CD14-positive monocyte (primary cell): ENCODE results near the gene MAP7. TPM values are rescaled to one million over a fixed set of nuclear protein-coding genes. Genes with fewer than 3 reads are reported as not detected.

Experiments used
- DNase-seq, 3 donors: peaks; one replicate each; pipeline ENCODE4 v3.0.0-alpha.2; 2011 to 2022
- H2AFZ ChIP-seq: 2 replicates; pipeline ENCODE4 v1.6.0; 2012; ENCODE audit warnings: mild to moderate bottlenecking, low read depth, low read length, inconsistent platforms; ENCODE audit not compliant: insufficient read depth, poor library complexity, severe bottlenecking
- H3K27ac ChIP-seq, 2 donors: 1 replicate in 1 of 2; 2 replicates in 1 of 2; pipeline ENCODE4 v1.5.1; 2012 to 2013; ENCODE audit warnings: low read length in 2 of 2, control low read depth in 1 of 2, inconsistent platforms in 1 of 2, low read depth in 1 of 2, mild to moderate bottlenecking in 1 of 2
- H3K27me3 ChIP-seq, 2 donors: one replicate each; pipeline versions ENCODE4 v1.6.0 to v1.6.1; 2011 to 2013; ENCODE audit warnings: low read length in 2 of 2; ENCODE audit not compliant: control insufficient read depth in 2 of 2, insufficient read depth in 2 of 2
- H3K36me3 ChIP-seq, 2 donors: replicated peaks in 1 of 2; 1 replicate in 1 of 2; 2 replicates in 1 of 2; pipeline versions ENCODE4 v1.5.1 to v1.6.1; 2012 to 2013; ENCODE audit warnings: low read length in 2 of 2, control low read depth in 1 of 2, inconsistent platforms in 1 of 2, mild to moderate bottlenecking in 1 of 2; ENCODE audit not compliant: insufficient read depth in 2 of 2, control insufficient read depth in 1 of 2
- H3K4me1 ChIP-seq, 2 donors: 1 replicate in 1 of 2; 2 replicates in 1 of 2; pipeline versions ENCODE4 v1.5.1 to v1.6.1; 2012 to 2013; ENCODE audit warnings: low read length in 2 of 2, control low read depth in 1 of 2, inconsistent platforms in 1 of 2, mild to moderate bottlenecking in 1 of 2, moderate library complexity in 1 of 2; ENCODE audit not compliant: insufficient read depth in 2 of 2, control insufficient read depth in 1 of 2
- H3K4me2 ChIP-seq: replicated peaks from 2 replicates; pipeline ENCODE3; 2012; ENCODE audit warnings: low read length, moderate library complexity, mild to moderate bottlenecking; ENCODE audit not compliant: poor library complexity, severe bottlenecking; ENCODE audit errors: extremely low read depth
- H3K4me3 ChIP-seq, 3 experiments: fragments of 200-600 bp in 1 of 3; sonication (generic) in 1 of 3; replicated peaks in 1 of 3; 1 replicate in 2 of 3; 2 replicates in 1 of 3; pipeline ENCODE4 v1.5.1; 2011 to 2013; ENCODE audit warnings: low read length in 3 of 3, mild to moderate bottlenecking in 3 of 3, control low read depth in 2 of 3, low read depth in 2 of 3, inconsistent platforms in 1 of 3, moderate library complexity in 1 of 3
- H3K79me2 ChIP-seq: 2 replicates; pipeline ENCODE4 v1.6.0; 2012; ENCODE audit warnings: mild to moderate bottlenecking, control low read depth, inconsistent platforms, low read length, moderate library complexity; ENCODE audit not compliant: insufficient read depth
- H3K9ac ChIP-seq: 2 replicates; pipeline ENCODE4 v1.6.0; 2017; ENCODE audit warnings: low read length, mild to moderate bottlenecking; ENCODE audit not compliant: insufficient read depth, poor library complexity, severe bottlenecking
- H3K9me3 ChIP-seq, 2 donors: replicated peaks in 1 of 2; 1 replicate in 1 of 2; 2 replicates in 1 of 2; pipeline versions ENCODE4 v1.5.1 to v1.6.1; 2012 to 2013; ENCODE audit warnings: low read length in 2 of 2, control low read depth in 1 of 2; ENCODE audit not compliant: control insufficient read depth in 1 of 2, insufficient read depth in 1 of 2
- H4K20me1 ChIP-seq: 2 replicates; pipeline ENCODE4 v1.6.0; 2012; ENCODE audit warnings: mild to moderate bottlenecking, low read length, control low read depth, moderate library complexity; ENCODE audit not compliant: insufficient read depth
- H3K27ac Mint-ChIP-seq, 7 donors: one replicate each; pipeline ENCODE4 v1.8.0; 2020; ENCODE audit warnings: mild to moderate bottlenecking in 7 of 7, mixed read lengths in 7 of 7, moderate library complexity in 6 of 7, inconsistent platforms in 2 of 7
- H3K27me3 Mint-ChIP-seq, 3 donors: one replicate each; pipeline ENCODE4 v1.8.0; 2021 to 2022; ENCODE audit warnings: low read depth in 3 of 3, mild to moderate bottlenecking in 3 of 3, mixed read lengths in 3 of 3, moderate library complexity in 3 of 3, inconsistent platforms in 1 of 3
- H3K36me3 Mint-ChIP-seq, 2 donors: one replicate each; pipeline ENCODE4 v1.8.0; 2020; ENCODE audit warnings: mixed read lengths in 2 of 2, inconsistent platforms in 1 of 2, mild to moderate bottlenecking in 1 of 2
- H3K4me1 Mint-ChIP-seq: one replicate; pipeline ENCODE4 v1.8.0; 2020; ENCODE audit warnings: mild to moderate bottlenecking, mixed read lengths
- H3K4me3 Mint-ChIP-seq, 2 donors: one replicate each; pipeline ENCODE4 v1.8.0; 2020; ENCODE audit warnings: mild to moderate bottlenecking in 2 of 2, mixed read lengths in 2 of 2, moderate library complexity in 1 of 2
- H3K9me3 Mint-ChIP-seq, 7 donors: one replicate each; pipeline ENCODE4 v1.8.0; 2020 to 2022; ENCODE audit warnings: mixed read lengths in 7 of 7, mild to moderate bottlenecking in 6 of 7, moderate library complexity in 6 of 7, inconsistent platforms in 2 of 7
- WGBS: methylation state at CpG from one replicate; pipeline ENCODE4 v1.1.5; 2013; ENCODE audit warnings: missing lambda C conversion rate; ENCODE audit not compliant: insufficient coverage; 5-methylcytosine and 5-hydroxymethylcytosine counted together
- intact Hi-C, 2 donors: fragments of 100-400 bp; cut with micrococcal nuclease; formaldehyde crosslinking; loops; one replicate each; pipeline versions ENCODE4 v1.15.0 to v1.15.1; 2023
- polyA plus RNA-seq, 3 donors: library from polyadenylated mRNA; depleted of rRNA in 1 of 3; unstranded in 2 of 3; stranded (reverse) in 1 of 3; fragments of 300-500 nt in 2 of 3; fragments of >200 nt in 1 of 3; fragmentation: Illumina TruSeq in 2 of 3; gene quantifications; 1 replicate in 2 of 3; 2 replicates in 1 of 3; pipeline ENCODE4 v1.2.3, GENCODE V29; 2012 to 2021
- TF ChIP-seq, protein P1 (sequence below): fragments of 200-600 bp; IDR thresholded peaks from one replicate; pipeline ENCODE4 v1.8.0; 2022; ENCODE audit warnings: antibody characterized with exemption, mild to moderate bottlenecking

The MAP7 gene
- polyA plus RNA-seq, 3 donors = 0.67 to 1.6 (median 1.2) TPM

DNA sequence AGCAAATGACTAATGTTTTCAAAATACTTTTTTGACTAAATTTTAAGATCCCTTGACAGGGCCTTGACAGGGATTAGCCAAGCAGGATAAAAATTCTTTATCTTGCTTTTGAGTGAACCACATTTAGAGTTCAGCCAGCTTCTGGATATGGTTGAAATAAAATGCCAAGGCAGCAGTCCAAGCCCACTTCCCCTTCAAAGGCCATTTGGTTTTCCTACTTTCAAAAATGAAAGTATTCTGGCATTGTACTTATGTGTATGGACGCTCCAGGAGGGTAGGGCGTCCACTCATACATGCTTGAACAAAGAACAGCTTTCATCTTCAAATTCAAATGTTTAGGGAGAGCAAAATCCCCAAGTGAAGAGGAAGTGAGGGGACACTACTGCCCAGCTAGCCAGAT, 178.3 kb downstream of the MAP7 start:
- TF ChIP-seq, protein P1, sequence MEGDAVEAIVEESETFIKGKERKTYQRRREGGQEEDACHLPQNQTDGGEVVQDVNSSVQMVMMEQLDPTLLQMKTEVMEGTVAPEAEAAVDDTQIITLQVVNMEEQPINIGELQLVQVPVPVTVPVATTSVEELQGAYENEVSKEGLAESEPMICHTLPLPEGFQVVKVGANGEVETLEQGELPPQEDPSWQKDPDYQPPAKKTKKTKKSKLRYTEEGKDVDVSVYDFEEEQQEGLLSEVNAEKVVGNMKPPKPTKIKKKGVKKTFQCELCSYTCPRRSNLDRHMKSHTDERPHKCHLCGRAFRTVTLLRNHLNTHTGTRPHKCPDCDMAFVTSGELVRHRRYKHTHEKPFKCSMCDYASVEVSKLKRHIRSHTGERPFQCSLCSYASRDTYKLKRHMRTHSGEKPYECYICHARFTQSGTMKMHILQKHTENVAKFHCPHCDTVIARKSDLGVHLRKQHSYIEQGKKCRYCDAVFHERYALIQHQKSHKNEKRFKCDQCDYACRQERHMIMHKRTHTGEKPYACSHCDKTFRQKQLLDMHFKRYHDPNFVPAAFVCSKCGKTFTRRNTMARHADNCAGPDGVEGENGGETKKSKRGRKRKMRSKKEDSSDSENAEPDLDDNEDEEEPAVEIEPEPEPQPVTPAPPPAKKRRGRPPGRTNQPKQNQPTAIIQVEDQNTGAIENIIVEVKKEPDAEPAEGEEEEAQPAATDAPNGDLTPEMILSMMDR = no peak

DNA sequence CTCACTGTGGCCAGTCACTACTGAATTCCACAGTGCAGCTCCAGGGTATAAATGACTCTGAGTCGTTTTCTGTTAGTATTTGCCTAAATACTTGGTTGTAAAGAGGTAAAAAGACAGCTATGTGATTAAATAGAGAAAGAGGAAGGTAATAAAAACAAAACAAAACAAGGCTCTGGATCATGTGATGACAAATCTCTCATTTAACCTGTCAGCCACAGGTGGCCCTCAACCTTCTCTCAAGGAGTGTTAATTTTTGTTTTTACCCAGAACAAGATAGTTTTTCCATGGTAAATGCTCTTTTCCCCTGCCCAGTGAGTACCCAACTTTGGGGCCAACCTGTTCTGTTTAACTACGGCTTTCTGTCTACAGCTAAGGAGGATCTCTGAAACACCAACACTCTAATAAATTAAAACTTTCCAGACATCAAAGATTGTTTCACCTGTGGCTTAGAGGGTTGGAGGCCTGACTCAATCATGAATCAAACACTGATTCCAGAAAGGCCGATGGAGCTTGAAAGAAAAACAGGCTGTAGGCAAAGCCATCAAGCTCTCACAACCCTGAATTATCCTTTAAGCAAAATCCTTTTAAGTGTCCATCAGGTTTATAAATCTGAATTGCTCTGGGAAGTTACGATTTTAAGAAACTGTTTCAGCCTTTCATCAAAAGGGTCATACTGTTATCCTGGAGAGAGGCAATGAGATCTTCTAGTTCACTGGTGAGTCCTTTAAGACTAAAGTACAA, 179.1 kb downstream of the MAP7 start:
- H3K4me2 ChIP-seq = no peak overlapping the region

More for the DNA sequence above, 178.3 kb downstream of the MAP7 start:
- Histone ChIP-seq H3K4me1 (no peaks in the 10 kb centered on the region), H3K4me3 (no peak overlapping the region), H2AFZ (peak overlapping the region; percentile 11), H3K79me2 (no peaks in the 10 kb centered on the region), H3K27me3 (no peaks in the 10 kb centered on the region), H4K20me1 (no peaks in the 10 kb centered on the region), H3K9ac (no peak overlapping the region), H3K4me2 (no peak overlapping the region), H3K9me3 (no peaks in the 10 kb centered on the region), H3K27ac (no peak overlapping the region), H3K36me3 (no peaks in the 10 kb centered on the region)
- no peak overlapping the region for H3K4me3 Mint-ChIP-seq
- H3K27ac Mint-ChIP-seq = no peak overlapping the region
- H3K4me1 Mint-ChIP-seq = no peaks in the 10 kb centered on the region
- no peak for DNase-seq
- no peaks in the 10 kb centered on the region for H3K27me3 Mint-ChIP-seq
- no CpG with 5 or more reads among the region's 2 CpGs for WGBS
- H3K36me3 Mint-ChIP-seq = no peaks in the 10 kb centered on the region
- H3K9me3 Mint-ChIP-seq = no peaks in the 10 kb centered on the region
- intact Hi-C loops = no loop called here

More for the DNA sequence above, 179.1 kb downstream of the MAP7 start:
- Mint-ChIP-seq H3K27ac (no peak overlapping the region), H3K27me3 (no peaks in the 10 kb centered on the region), H3K4me1 (peaks cover 2% of the 10 kb centered on the region), H3K36me3 (no peaks in the 10 kb centered on the region), H3K9me3 (no peaks in the 10 kb centered on the region), H3K4me3 (no peak overlapping the region)
- H2AFZ ChIP-seq = no peak overlapping the region
- no peaks in the 10 kb centered on the region for H4K20me1 ChIP-seq
- WGBS = 43% methylated on average over 1 of the region's 4 CpGs
- no peak overlapping the region for H3K4me3 ChIP-seq
- H3K4me1 ChIP-seq = peaks cover 2 to 4% of the 10 kb centered on the region in 2 donors
- intact Hi-C loops = no loop called here
- no peaks in the 10 kb centered on the region for H3K9me3 ChIP-seq
- no peak for DNase-seq
- no peaks in the 10 kb centered on the region for H3K79me2 ChIP-seq
- H3K36me3 ChIP-seq = no peaks in the 10 kb centered on the region
- no peaks in the 10 kb centered on the region for H3K27me3 ChIP-seq
- TF ChIP-seq, protein P1 = no peak
- H3K27ac ChIP-seq = no peak overlapping the region
- H3K9ac ChIP-seq = no peak overlapping the region
